ENCODE measurements around the gene PTPN1. TPM values are rescaled to one million over a fixed set of nuclear protein-coding genes. Genes with fewer than 3 reads are reported as not detected.

The PTPN1 gene
- total RNA-seq, 2 experiments from 2014 or later = 79.0 to 92.8 TPM

GRCh38 chr20:50574108-50574507, 63.9 kb downstream of the PTPN1 start:
- Mint-ChIP-seq H3K36me3 (ENCODE audit: low read depth) (peaks cover 71% of the 10 kb centered on the region), H3K9me3 (ENCODE audit: low read depth) (no peaks in the 10 kb centered on the region), H3K27me3 (no peaks in the 10 kb centered on the region), H3K27ac (peak overlapping the region; percentile 34), H3K4me1 (peaks cover 63% of the 10 kb centered on the region), H3K4me3 (no peak overlapping the region)
- POLR2A ChIA-PET = interaction anchor here (0.6 kb wide), 1 partner anchor 51 kb away, joined by 3 read pairs; no protein-coding TSS in a partner anchor
- DNase-seq (no peak), ATAC-seq (no peak)
- CTCF ChIA-PET = interaction anchor here (0.6 to 4.3 kb wide), 11 partner anchors 9 to 110 kb away, joined by 3 to 29 read pairs (median 6); partner anchors contain the start of gene PTPN1
- intact Hi-C loops (cut with DNase I, micrococcal nuclease) = loop anchor here in 1 of 2 experiments (10.0 kb wide), 1 partner anchor 239 kb away; no protein-coding TSS in a partner anchor

GRCh38 chr20:50574586-50574985, 64.4 kb downstream of the PTPN1 start:
- Mint-ChIP-seq H3K4me3 (no peak overlapping the region), H3K36me3 (ENCODE audit: low read depth) (peaks cover 71% of the 10 kb centered on the region), H3K9me3 (ENCODE audit: low read depth) (no peaks in the 10 kb centered on the region), H3K27me3 (no peaks in the 10 kb centered on the region), H3K27ac (peak overlapping the region; percentile 40), H3K4me1 (peaks cover 59% of the 10 kb centered on the region)
- ChIA-PET CTCF (interaction anchor here (0.6 to 4.3 kb wide), 13 partner anchors 10 to 326 kb away, joined by 3 to 29 read pairs (median 7); partner anchors contain the start of gene PTPN1), POLR2A (interaction anchor here (0.6 to 1.1 kb wide), 2 partner anchors 11 to 51 kb away, joined by 3 read pairs; no protein-coding TSS in a partner anchor)
- DNase-seq (no peak), ATAC-seq (no peak)
- intact Hi-C loops (cut with DNase I, micrococcal nuclease) = loop anchor here in 1 of 2 experiments (10.0 kb wide), 1 partner anchor 240 kb away; no protein-coding TSS in a partner anchor

GRCh38 chr20:50575865-50576720, 65.9 kb downstream of the PTPN1 start:
- DNase-seq (peak; percentile 83), ATAC-seq (peak; percentile 89)
- Mint-ChIP-seq H3K36me3 (ENCODE audit: low read depth) (peaks cover 75% of the 10 kb centered on the region), H3K27me3 (no peaks in the 10 kb centered on the region), H3K9me3 (ENCODE audit: low read depth) (no peaks in the 10 kb centered on the region), H3K27ac (peak overlapping the region; percentile 16), H3K4me1 (peaks cover 44% of the 10 kb centered on the region), H3K4me3 (no peak overlapping the region)
- POLR2A ChIA-PET = interaction anchor here (0.6 to 1.1 kb wide), 5 partner anchors 13 to 414 kb away, joined by 3 to 6 read pairs (median 3); no protein-coding TSS in a partner anchor
- CTCF ChIA-PET = interaction anchor here (0.6 to 4.3 kb wide), 24 partner anchors 9 to 1145 kb away, joined by 3 to 29 read pairs (median 4); partner anchors contain the start of gene PTPN1
- intact Hi-C loops (cut with DNase I, micrococcal nuclease) = loop anchor here (1.0 to 10.0 kb wide), 5 partner anchors 98 to 390 kb away; partner anchors contain the start of gene CEBPB (in 1 of the 2)

GRCh38 chr20:50577175-50578018, 67.2 kb downstream of the PTPN1 start:
- intact Hi-C loops (cut with DNase I, micrococcal nuclease) = loop anchor here in 1 of 2 experiments (5.0 to 10.0 kb wide), 3 partner anchors 115 to 385 kb away; partner anchors contain the start of gene CEBPB
- peak overlapping the region; percentile 49 for H3K27ac Mint-ChIP-seq

GRCh38 chr20:50578061-50578777, 68.0 kb downstream of the PTPN1 start:
- Mint-ChIP-seq H3K9me3 (ENCODE audit: low read depth) (no peaks in the 10 kb centered on the region), H3K4me1 (peaks cover 25% of the 10 kb centered on the region), H3K36me3 (ENCODE audit: low read depth) (peaks cover 75% of the 10 kb centered on the region), H3K27ac (peak overlapping the region; percentile 49), H3K27me3 (no peaks in the 10 kb centered on the region), H3K4me3 (no peak overlapping the region)
- DNase-seq = no peak
- POLR2A ChIA-PET = no interaction called here
- ATAC-seq = peak; percentile 59
- CTCF ChIA-PET = interaction anchor here (0.6 to 3.9 kb wide), 10 partner anchors 11 to 199 kb away, joined by 3 to 29 read pairs (median 5); partner anchors contain the start of gene PTPN1
- intact Hi-C loops (cut with DNase I, micrococcal nuclease) = loop anchor here in 1 of 2 experiments (5.0 to 10.0 kb wide), 3 partner anchors 116 to 386 kb away; partner anchors contain the start of gene CEBPB

More at GRCh38 chr20:50577175-50578018, 67.2 kb downstream of the PTPN1 start:
- H3K4me1 Mint-ChIP-seq = peaks cover 31% of the 10 kb centered on the region
- no peaks in the 10 kb centered on the region for H3K27me3 Mint-ChIP-seq
- no peaks in the 10 kb centered on the region for H3K9me3 Mint-ChIP-seq (ENCODE audit: low read depth)
- ChIA-PET CTCF (interaction anchor here (0.6 to 3.9 kb wide), 8 partner anchors 10 to 408 kb away, joined by 3 to 29 read pairs (median 4); partner anchors contain the start of gene PTPN1), POLR2A (no interaction called here)
- no peak overlapping the region for H3K4me3 Mint-ChIP-seq
- DNase-seq = no peak
- H3K36me3 Mint-ChIP-seq (ENCODE audit: low read depth) = peaks cover 75% of the 10 kb centered on the region
- no peak for ATAC-seq

GRCh38 chr20:50578778-50579165, 68.6 kb downstream of the PTPN1 start:
- Mint-ChIP-seq H3K4me1 (peaks cover 24% of the 10 kb centered on the region), H3K9me3 (ENCODE audit: low read depth) (no peaks in the 10 kb centered on the region), H3K27me3 (no peaks in the 10 kb centered on the region), H3K36me3 (ENCODE audit: low read depth) (peaks cover 76% of the 10 kb centered on the region), H3K4me3 (no peak overlapping the region), H3K27ac (no peak overlapping the region)
- ChIA-PET CTCF (interaction anchor here (0.6 to 2.4 kb wide), 16 partner anchors 9 to 200 kb away, joined by 3 to 10 read pairs (median 4); no protein-coding TSS in a partner anchor), POLR2A (no interaction called here)
- ATAC-seq (no peak), DNase-seq (no peak)
- intact Hi-C loops (cut with DNase I, micrococcal nuclease) = loop anchor here in 1 of 2 experiments (5.0 to 10.0 kb wide), 3 partner anchors 116 to 386 kb away; partner anchors contain the start of gene CEBPB

GRCh38 chr20:50579511-50579910, 69.3 kb downstream of the PTPN1 start:
- Mint-ChIP-seq H3K27ac (no peak overlapping the region), H3K9me3 (ENCODE audit: low read depth) (no peaks in the 10 kb centered on the region), H3K4me1 (peaks cover 22% of the 10 kb centered on the region), H3K27me3 (no peaks in the 10 kb centered on the region), H3K4me3 (no peak overlapping the region), H3K36me3 (ENCODE audit: low read depth) (peaks cover 69% of the 10 kb centered on the region)
- ATAC-seq (no peak), DNase-seq (no peak)
- CTCF ChIA-PET = interaction anchor here (0.6 to 2.4 kb wide), 20 partner anchors 9 to 216 kb away, joined by 3 to 10 read pairs (median 4); partner anchors contain the start of gene PTPN1
- intact Hi-C loops (cut with DNase I, micrococcal nuclease) = loop anchor here in 1 of 2 experiments (5.0 to 10.0 kb wide), 3 partner anchors 117 to 387 kb away; partner anchors contain the start of gene CEBPB
- POLR2A ChIA-PET = no interaction called here

- no peak overlapping the region for H3K27ac Mint-ChIP-seq
- no peaks in the 10 kb centered on the region for H3K27me3 Mint-ChIP-seq
- H3K4me1 Mint-ChIP-seq = peaks cover 19% of the 10 kb centered on the region
- POLR2A ChIA-PET = interaction anchor here (0.7 kb wide), 1 partner anchor 80 kb away, joined by 3 read pairs; no protein-coding TSS in a partner anchor
- ATAC-seq = no peak
- DNase-seq = peak; percentile 67
- CTCF ChIA-PET = interaction anchor here (0.6 to 2.4 kb wide), 18 partner anchors 8 to 217 kb away, joined by 3 to 10 read pairs (median 4); partner anchors contain the start of gene PTPN1
- no peak overlapping the region for H3K4me3 Mint-ChIP-seq
- intact Hi-C loops (cut with DNase I, micrococcal nuclease) = loop anchor here in 1 of 2 experiments (1.0 to 2.0 kb wide), 2 partner anchors 102 to 389 kb away; partner anchors contain the start of gene CEBPB
- peaks cover 68% of the 10 kb centered on the region for H3K36me3 Mint-ChIP-seq (ENCODE audit: low read depth)
- no peaks in the 10 kb centered on the region for H3K9me3 Mint-ChIP-seq (ENCODE audit: low read depth)
Observed at GRCh38 chr20:50580016-50580747, 70.0 kb downstream of the PTPN1 start.

- ChIA-PET POLR2A (interaction anchor here (0.7 kb wide), 1 partner anchor 79 kb away, joined by 3 read pairs; no protein-coding TSS in a partner anchor), CTCF (interaction anchor here (0.6 to 2.1 kb wide), 4 partner anchors 11 to 1469 kb away, joined by 3 to 5 read pairs (median 3); no protein-coding TSS in a partner anchor)
- no peaks in the 10 kb centered on the region for H3K9me3 Mint-ChIP-seq (ENCODE audit: low read depth)
- no peak for ATAC-seq
- H3K27ac Mint-ChIP-seq = no peak overlapping the region
- H3K36me3 Mint-ChIP-seq (ENCODE audit: low read depth) = peaks cover 64% of the 10 kb centered on the region
- no peak overlapping the region for H3K4me3 Mint-ChIP-seq
- intact Hi-C loops (cut with DNase I, micrococcal nuclease) = loop anchor here in 1 of 2 experiments (1.0 to 2.0 kb wide), 2 partner anchors 103 to 390 kb away; partner anchors contain the start of gene CEBPB
- peaks cover 13% of the 10 kb centered on the region for H3K4me1 Mint-ChIP-seq
- no peaks in the 10 kb centered on the region for H3K27me3 Mint-ChIP-seq
- DNase-seq = no peak
Observed at GRCh38 chr20:50580842-50581544, 70.8 kb downstream of the PTPN1 start.

Data from activated CD4-positive, alpha-beta T cell treated with anti-CD3 and anti-CD28 coated beads for 36 hours (primary cell).